SK-N-SH treated with all-trans-retinoic acid at 6 μM for 48 hours (cell line): ENCODE data around the gene SIRT5.

ENCODE experiments used
- ATAC-seq: fragments of 200-7000 bp; cut with Tn5 transposase; 3 replicates; pipeline ENCODE4 v1.9.1; 2020; ENCODE audit warnings: mild to moderate bottlenecking, moderate library complexity
- ARNTL ChIP-seq: fragments of 450-650 bp; formaldehyde crosslinking; IDR thresholded peaks from 2 replicates; pipeline ENCODE4 v1.5.0; 2020; ENCODE audit warnings: low read depth, mild to moderate bottlenecking, moderate library complexity, borderline replicate concordance
- BACH2 ChIP-seq: fragments of 250-450 bp; sonication (Bioruptor Pico); IDR thresholded peaks from 2 replicates; pipeline ENCODE4 v1.9.0; 2021; ENCODE audit warnings: mild to moderate bottlenecking, borderline replicate concordance
- CSDC2 ChIP-seq: fragments of 250-450 bp; sonication (Bioruptor Pico); IDR thresholded peaks from 2 replicates; pipeline ENCODE4 v1.5.0; 2020; ENCODE audit warnings: mild to moderate bottlenecking, moderate library complexity
- ESRRG ChIP-seq: fragments of 250-450 bp; sonication (Bioruptor Pico); IDR thresholded peaks from 2 replicates; pipeline ENCODE4 v1.6.1; 2021; ENCODE audit warnings: mild to moderate bottlenecking
- GLIS3 ChIP-seq: fragments of 250-450 bp; sonication (Bioruptor Pico); IDR thresholded peaks from 2 replicates; pipeline ENCODE4 v1.5.0; 2020; ENCODE audit warnings: mild to moderate bottlenecking, moderate library complexity
- ISL1 ChIP-seq: fragments of 250-450 bp; sonication (Bioruptor Pico); IDR thresholded peaks from 2 replicates; pipeline ENCODE4 v2.1.2; 2022; ENCODE audit warnings: mild to moderate bottlenecking, moderate library complexity
- OSR1 ChIP-seq: fragments of 250-450 bp; sonication (Bioruptor Pico); IDR thresholded peaks from 2 replicates; pipeline ENCODE4 v1.8.0; 2022; ENCODE audit warnings: moderate library complexity, mild to moderate bottlenecking, inconsistent platforms
- PPARA ChIP-seq: fragments of 250-450 bp; sonication (Bioruptor Pico); IDR thresholded peaks from 2 replicates; pipeline ENCODE4 v1.5.0; 2020; ENCODE audit warnings: mild to moderate bottlenecking, borderline replicate concordance
- RARB ChIP-seq: fragments of 250-450 bp; sonication (Bioruptor Pico); IDR thresholded peaks from 2 replicates; pipeline ENCODE4 v1.8.0; 2021; ENCODE audit warnings: mild to moderate bottlenecking, moderate library complexity
- SNAI2 ChIP-seq: fragments of 250-450 bp; sonication (Bioruptor Pico); IDR thresholded peaks from 2 replicates; pipeline ENCODE4 v1.5.0; 2020; ENCODE audit warnings: mild to moderate bottlenecking, moderate library complexity
- TCF4 ChIP-seq: fragments of 250-450 bp; sonication (Bioruptor Pico); IDR thresholded peaks from 2 replicates; pipeline ENCODE4 v1.8.0; 2021; ENCODE audit warnings: mild to moderate bottlenecking, moderate library complexity, borderline replicate concordance
- TOX ChIP-seq: fragments of 250-450 bp; sonication (Bioruptor Pico); IDR thresholded peaks from 2 replicates; pipeline ENCODE4 v1.8.0; 2021; ENCODE audit warnings: mild to moderate bottlenecking, moderate library complexity, borderline replicate concordance
- ZC3H10 ChIP-seq: fragments of 250-450 bp; sonication (Bioruptor Pico); IDR thresholded peaks from 2 replicates; pipeline ENCODE4 v1.5.1; 2021; ENCODE audit warnings: mild to moderate bottlenecking, moderate library complexity
- ZFP3 ChIP-seq: fragments of 250-450 bp; sonication (Bioruptor Pico); IDR thresholded peaks from 2 replicates; pipeline ENCODE4 v1.5.0; 2020; ENCODE audit warnings: mild to moderate bottlenecking, moderate library complexity
- ZFP30 ChIP-seq: fragments of 450-650 bp; formaldehyde crosslinking; IDR thresholded peaks from 2 replicates; pipeline ENCODE4 v1.5.0; 2022; ENCODE audit warnings: mild to moderate bottlenecking, moderate library complexity
- ZNF565 ChIP-seq: fragments of 450-650 bp; formaldehyde crosslinking; conservative IDR thresholded peaks from 2 replicates; pipeline ENCODE4 v1.5.0; 2020; ENCODE audit warnings: low read depth, mild to moderate bottlenecking, moderate library complexity
- ZNF70 ChIP-seq: fragments of 450-650 bp; formaldehyde crosslinking; IDR thresholded peaks from 2 replicates; pipeline ENCODE4 v1.5.0; 2020; ENCODE audit warnings: mild to moderate bottlenecking, moderate library complexity
- ZNF8 ChIP-seq: fragments of 450-650 bp; formaldehyde crosslinking; IDR thresholded peaks from 2 replicates; pipeline ENCODE4 v1.5.0; 2020; ENCODE audit warnings: mild to moderate bottlenecking, moderate library complexity
- TF ChIP-seq, protein P1 (sequence below): fragments of 250-450 bp; sonication (Bioruptor Pico); IDR thresholded peaks from 2 replicates; pipeline ENCODE4 v1.5.1; 2020; ENCODE audit warnings: low read depth, mild to moderate bottlenecking, moderate library complexity
- TF ChIP-seq, protein P2 (sequence below): fragments of 250-450 bp; sonication (Bioruptor Pico); IDR thresholded peaks from 2 replicates; pipeline ENCODE4 v1.8.0; 2021; ENCODE audit warnings: low read depth, mild to moderate bottlenecking, moderate library complexity, borderline replicate concordance
- TF ChIP-seq, protein P3 (sequence below): fragments of 250-450 bp; sonication (Bioruptor Pico); IDR thresholded peaks from 2 replicates; pipeline ENCODE4 v1.8.0; 2020; ENCODE audit warnings: mild to moderate bottlenecking, moderate library complexity, borderline replicate concordance

SIRT5 gene

DNA sequence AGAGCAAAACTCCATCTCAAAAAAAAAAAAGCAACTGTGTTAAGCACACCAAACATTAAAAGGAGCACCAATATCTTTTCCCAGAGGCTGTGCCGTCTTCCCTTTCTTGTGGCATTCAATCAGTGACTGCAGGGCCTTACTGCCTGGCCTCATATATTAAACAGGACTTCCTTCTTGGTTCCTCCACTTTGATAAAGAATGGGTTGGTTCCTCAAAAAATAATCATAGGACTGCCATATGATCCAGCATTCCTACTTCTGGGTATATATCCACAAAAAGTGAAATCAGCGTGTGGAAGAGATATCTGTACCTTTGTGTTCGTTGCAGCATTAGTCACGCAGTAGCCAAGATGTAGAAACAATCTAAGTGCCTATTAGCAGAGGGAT, 46.7 kb upstream of the SIRT5 start:
- TF ChIP-seq, protein P1, sequence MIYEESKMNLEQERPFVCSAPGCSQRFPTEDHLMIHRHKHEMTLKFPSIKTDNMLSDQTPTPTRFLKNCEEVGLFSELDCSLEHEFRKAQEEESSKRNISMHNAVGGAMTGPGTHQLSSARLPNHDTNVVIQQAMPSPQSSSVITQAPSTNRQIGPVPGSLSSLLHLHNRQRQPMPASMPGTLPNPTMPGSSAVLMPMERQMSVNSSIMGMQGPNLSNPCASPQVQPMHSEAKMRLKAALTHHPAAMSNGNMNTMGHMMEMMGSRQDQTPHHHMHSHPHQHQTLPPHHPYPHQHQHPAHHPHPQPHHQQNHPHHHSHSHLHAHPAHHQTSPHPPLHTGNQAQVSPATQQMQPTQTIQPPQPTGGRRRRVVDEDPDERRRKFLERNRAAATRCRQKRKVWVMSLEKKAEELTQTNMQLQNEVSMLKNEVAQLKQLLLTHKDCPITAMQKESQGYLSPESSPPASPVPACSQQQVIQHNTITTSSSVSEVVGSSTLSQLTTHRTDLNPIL, result no peak
- no peak for TF ChIP-seq CSDC2 (CRISPR knock-in tag)
- no peak for TF ChIP-seq ZNF8
- no peak for TF ChIP-seq RARB (CRISPR knock-in tag)
- no peak for TF ChIP-seq ZFP30 (CRISPR knock-in tag)
- no peak for TF ChIP-seq SNAI2 (CRISPR knock-in tag)
- TF ChIP-seq BACH2 (CRISPR knock-in tag), result no peak
- TF ChIP-seq ARNTL (CRISPR knock-in tag), result no peak
- TF ChIP-seq, protein P2, sequence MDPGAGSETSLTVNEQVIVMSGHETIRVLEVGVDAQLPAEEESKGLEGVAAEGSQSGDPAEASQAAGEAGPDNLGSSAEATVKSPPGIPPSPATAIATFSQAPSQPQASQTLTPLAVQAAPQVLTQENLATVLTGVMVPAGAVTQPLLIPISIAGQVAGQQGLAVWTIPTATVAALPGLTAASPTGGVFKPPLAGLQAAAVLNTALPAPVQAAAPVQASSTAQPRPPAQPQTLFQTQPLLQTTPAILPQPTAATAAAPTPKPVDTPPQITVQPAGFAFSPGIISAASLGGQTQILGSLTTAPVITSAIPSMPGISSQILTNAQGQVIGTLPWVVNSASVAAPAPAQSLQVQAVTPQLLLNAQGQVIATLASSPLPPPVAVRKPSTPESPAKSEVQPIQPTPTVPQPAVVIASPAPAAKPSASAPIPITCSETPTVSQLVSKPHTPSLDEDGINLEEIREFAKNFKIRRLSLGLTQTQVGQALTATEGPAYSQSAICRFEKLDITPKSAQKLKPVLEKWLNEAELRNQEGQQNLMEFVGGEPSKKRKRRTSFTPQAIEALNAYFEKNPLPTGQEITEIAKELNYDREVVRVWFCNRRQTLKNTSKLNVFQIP (CRISPR knock-in tag), result no peak
- no peak for TF ChIP-seq PPARA (CRISPR knock-in tag)
- TF ChIP-seq ZNF565, result no peak
- no peak for TF ChIP-seq ISL1 (CRISPR knock-in tag)
- no peak for ATAC-seq

DNA sequence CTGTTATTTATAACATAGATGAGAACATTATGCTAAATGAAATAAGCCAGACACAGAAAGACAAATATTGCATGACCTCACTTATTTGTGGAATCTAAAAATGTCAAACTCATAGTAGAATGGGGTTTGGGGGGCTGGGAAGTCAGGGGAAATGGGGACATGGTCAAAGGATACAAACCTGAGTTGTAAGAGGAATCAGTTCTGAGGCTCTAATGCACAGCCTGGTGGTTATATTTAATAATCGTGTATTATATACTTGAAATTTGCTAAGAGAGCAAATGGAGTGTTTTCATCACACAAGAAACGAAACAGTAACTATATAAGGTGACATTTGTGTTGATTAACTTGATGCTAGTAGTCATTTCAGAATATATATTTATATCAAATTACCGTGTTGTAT, 46.2 kb upstream of the SIRT5 start:
- TF ChIP-seq TCF4 (no peak), ZC3H10 (no peak), ZNF8 (no peak)
- TF ChIP-seq, protein P1, result no peak
- TF ChIP-seq, protein P2 (CRISPR knock-in tag), result no peak
- ATAC-seq, result no peak; the same call in 2 of the 3 replicates

DNA sequence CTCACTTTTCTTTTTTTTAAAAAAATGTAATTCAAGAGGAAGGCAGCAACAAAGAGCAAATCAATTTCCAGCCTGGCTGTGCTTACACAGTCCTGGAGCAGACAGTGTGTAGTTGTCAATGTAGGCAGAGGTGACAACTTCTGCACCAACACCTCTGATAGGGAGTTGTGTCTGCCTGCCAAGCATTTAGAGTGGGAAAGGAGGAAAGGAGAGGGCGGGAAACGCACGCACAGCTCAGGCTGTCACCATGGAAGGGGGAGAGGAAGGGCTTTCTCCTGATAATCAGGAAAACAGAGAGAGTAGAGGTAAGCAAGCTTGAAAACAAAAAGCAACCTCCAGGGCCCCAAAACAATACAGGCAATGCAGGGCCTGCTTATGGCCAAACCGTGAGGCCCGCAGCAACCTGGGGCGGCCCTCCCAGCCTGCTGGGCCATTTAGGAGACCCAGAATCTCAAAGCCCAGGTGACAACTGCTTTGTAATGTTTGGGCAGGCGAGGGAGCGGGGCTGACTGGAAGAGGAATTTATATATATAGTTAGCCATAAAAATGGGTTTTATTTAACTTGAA, 45.5 kb upstream of the SIRT5 start:
- no peak for ATAC-seq
- TF ChIP-seq OSR1 (CRISPR knock-in tag) (no peak), ARNTL (CRISPR knock-in tag) (no peak), RARB (CRISPR knock-in tag) (no peak), GLIS3 (CRISPR knock-in tag) (no peak), ZNF565 (no peak), SNAI2 (CRISPR knock-in tag) (no peak), ZFP3 (no peak), BACH2 (CRISPR knock-in tag) (no peak), ZC3H10 (no peak), TOX (CRISPR knock-in tag) (no peak), ZNF70 (no peak), TCF4 (no peak), PPARA (CRISPR knock-in tag) (no peak), ISL1 (CRISPR knock-in tag) (no peak), ZNF8 (no peak), ESRRG (CRISPR knock-in tag) (no peak)
- TF ChIP-seq, protein P2 (CRISPR knock-in tag), result no peak
- TF ChIP-seq, protein P1, result no peak
- TF ChIP-seq, protein P3, sequence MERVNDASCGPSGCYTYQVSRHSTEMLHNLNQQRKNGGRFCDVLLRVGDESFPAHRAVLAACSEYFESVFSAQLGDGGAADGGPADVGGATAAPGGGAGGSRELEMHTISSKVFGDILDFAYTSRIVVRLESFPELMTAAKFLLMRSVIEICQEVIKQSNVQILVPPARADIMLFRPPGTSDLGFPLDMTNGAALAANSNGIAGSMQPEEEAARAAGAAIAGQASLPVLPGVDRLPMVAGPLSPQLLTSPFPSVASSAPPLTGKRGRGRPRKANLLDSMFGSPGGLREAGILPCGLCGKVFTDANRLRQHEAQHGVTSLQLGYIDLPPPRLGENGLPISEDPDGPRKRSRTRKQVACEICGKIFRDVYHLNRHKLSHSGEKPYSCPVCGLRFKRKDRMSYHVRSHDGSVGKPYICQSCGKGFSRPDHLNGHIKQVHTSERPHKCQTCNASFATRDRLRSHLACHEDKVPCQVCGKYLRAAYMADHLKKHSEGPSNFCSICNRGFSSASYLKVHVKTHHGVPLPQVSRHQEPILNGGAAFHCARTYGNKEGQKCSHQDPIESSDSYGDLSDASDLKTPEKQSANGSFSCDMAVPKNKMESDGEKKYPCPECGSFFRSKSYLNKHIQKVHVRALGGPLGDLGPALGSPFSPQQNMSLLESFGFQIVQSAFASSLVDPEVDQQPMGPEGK (CRISPR knock-in tag), result no peak
- TF ChIP-seq, all 23 proteins: peak for 0
